ENCODE measurements around the gene PCNX2.

The PCNX2 gene

GRCh38 chr1:233006541-233006973, 289.0 kb downstream of the PCNX2 start:
- TF ChIP-seq EGR1 (IDR thresholded peaks at IDR 0.05) (no peak), YY1 (IDR thresholded peaks at IDR 0.05; ENCODE audit: low read depth) (no peak), MAX (IDR thresholded peaks at IDR 0.05) (no peak), CEBPB (IDR thresholded peaks at IDR 0.05) (no peak), NFIC (IDR thresholded peaks at IDR 0.05) (no peak), REST (IDR thresholded peaks at IDR 0.05; ENCODE audit: low read depth) (no peak), TAF1 (IDR thresholded peaks at IDR 0.05; ENCODE audit: low read depth) (no peak), FOXM1 (IDR thresholded peaks at IDR 0.05; ENCODE audit: borderline replicate concordance, low read depth) (no peak), TEAD4 (IDR thresholded peaks at IDR 0.05) (no peak)

- TF ChIP-seq TAF1 (IDR thresholded peaks at IDR 0.05; ENCODE audit: low read depth) (no peak), FOXM1 (IDR thresholded peaks at IDR 0.05; ENCODE audit: borderline replicate concordance, low read depth) (no peak), REST (IDR thresholded peaks at IDR 0.05; ENCODE audit: low read depth) (no peak), USF1 (IDR thresholded peaks at IDR 0.05) (no peak), TCF12 (IDR thresholded peaks at IDR 0.05; ENCODE audit: low read depth) (no peak), RAD21 (IDR thresholded peaks at IDR 0.05; ENCODE audit: low read depth) (no peak), YY1 (IDR thresholded peaks at IDR 0.05; ENCODE audit: low read depth) (no peak), EGR1 (IDR thresholded peaks at IDR 0.05) (no peak), NFIC (IDR thresholded peaks at IDR 0.05) (no peak), CREB1 (IDR thresholded peaks at IDR 0.05; ENCODE audit: low read depth) (no peak), EP300 (IDR thresholded peaks at IDR 0.05; ENCODE audit: borderline replicate concordance) (no peak), ZBTB7A (IDR thresholded peaks at IDR 0.05; ENCODE audit: low read depth) (no peak), MAX (IDR thresholded peaks at IDR 0.05) (no peak), CEBPB (IDR thresholded peaks at IDR 0.05) (no peak), TEAD4 (IDR thresholded peaks at IDR 0.05) (no peak)
Observed at GRCh38 chr1:233006108-233006507, 289.4 kb downstream of the PCNX2 start.

GRCh38 chr1:233005703-233006102, 289.8 kb downstream of the PCNX2 start:
- TF ChIP-seq RAD21 (IDR thresholded peaks at IDR 0.05; ENCODE audit: low read depth) (no peak), YY1 (IDR thresholded peaks at IDR 0.05; ENCODE audit: low read depth) (no peak), EP300 (IDR thresholded peaks at IDR 0.05; ENCODE audit: borderline replicate concordance) (no peak), CREB1 (IDR thresholded peaks at IDR 0.05; ENCODE audit: low read depth) (no peak), NFIC (IDR thresholded peaks at IDR 0.05) (no peak), EGR1 (IDR thresholded peaks at IDR 0.05) (no peak), ZBTB7A (IDR thresholded peaks at IDR 0.05; ENCODE audit: low read depth) (no peak), MAX (IDR thresholded peaks at IDR 0.05) (no peak), TCF12 (IDR thresholded peaks at IDR 0.05; ENCODE audit: low read depth) (no peak), CEBPB (IDR thresholded peaks at IDR 0.05) (no peak), FOXM1 (IDR thresholded peaks at IDR 0.05; ENCODE audit: borderline replicate concordance, low read depth) (no peak), TEAD4 (IDR thresholded peaks at IDR 0.05) (no peak), REST (IDR thresholded peaks at IDR 0.05; ENCODE audit: low read depth) (no peak), USF1 (IDR thresholded peaks at IDR 0.05) (no peak), TAF1 (IDR thresholded peaks at IDR 0.05; ENCODE audit: low read depth) (no peak)

GRCh38 chr1:233005156-233005555, 290.4 kb downstream of the PCNX2 start:
- TF ChIP-seq TCF12 (IDR thresholded peaks at IDR 0.05; ENCODE audit: low read depth), result no peak
- no peak for TF ChIP-seq TAF1 (IDR thresholded peaks at IDR 0.05; ENCODE audit: low read depth)
- no peak for TF ChIP-seq NFIC (IDR thresholded peaks at IDR 0.05)
- TF ChIP-seq USF1 (IDR thresholded peaks at IDR 0.05), result no peak
